Duodenal mucosa (tissue), 2 donors: ENCODE measurements around the gene PPM1N.
A peak's percentile ranks its signal among the peaks of the same experiment; 100 is the strongest.

Experiments
- H3K27ac ChIP-seq: one replicate; pipeline ENCODE4 v1.7.0; 2013; ENCODE audit warnings: low read depth, low read length
- H3K27me3 ChIP-seq, 2 donors: one replicate each; pipeline ENCODE4 v1.7.0; 2013; ENCODE audit warnings: low read length in 2 of 2, control low read depth in 1 of 2; ENCODE audit not compliant: insufficient read depth in 2 of 2, control insufficient read depth in 1 of 2
- H3K36me3 ChIP-seq, 2 donors: one replicate each; pipeline ENCODE4 v1.7.0; 2013; ENCODE audit warnings: low read length in 2 of 2, control low read depth in 1 of 2; ENCODE audit not compliant: insufficient read depth in 2 of 2, control insufficient read depth in 1 of 2
- H3K4me1 ChIP-seq, 2 donors: one replicate each; pipeline ENCODE4 v1.7.0; 2013; ENCODE audit warnings: low read length in 2 of 2, control low read depth in 1 of 2; ENCODE audit not compliant: insufficient read depth in 2 of 2, control insufficient read depth in 1 of 2
- H3K4me3 ChIP-seq, 2 donors: one replicate each; pipeline ENCODE4 v1.7.0; 2013; ENCODE audit warnings: low read length in 2 of 2, low read depth in 1 of 2
- H3K9ac ChIP-seq, 2 donors: one replicate each; pipeline ENCODE4 v1.7.0; 2013; ENCODE audit warnings: low read length in 2 of 2, low read depth in 1 of 2
- H3K9me3 ChIP-seq, 2 donors: one replicate each; pipeline ENCODE4 v1.7.0; 2013; ENCODE audit warnings: low read length in 2 of 2, control low read depth in 1 of 2; ENCODE audit not compliant: control insufficient read depth in 1 of 2

The PPM1N gene

GRCh38 chr19:45462174-45462573, 36.1 kb upstream of the PPM1N start:
- H3K9me3 ChIP-seq = no peaks in the 10 kb centered on the region
- no peak overlapping the region for H3K9ac ChIP-seq

GRCh38 chr19:45463241-45463640, 35.0 kb upstream of the PPM1N start:
- H3K9ac ChIP-seq = no peak overlapping the region
- H3K36me3 ChIP-seq = no peaks in the 10 kb centered on the region
- no peak overlapping the region for H3K4me3 ChIP-seq
- H3K27ac ChIP-seq = no peak overlapping the region
- H3K9me3 ChIP-seq = no peaks in the 10 kb centered on the region
- H3K27me3 ChIP-seq = peaks cover 0 to 2% of the 10 kb centered on the region in 2 donors
- peaks cover 4 to 9% of the 10 kb centered on the region in 2 donors for H3K4me1 ChIP-seq

More at GRCh38 chr19:45462174-45462573, 36.1 kb upstream of the PPM1N start:
- no peak overlapping the region for H3K27ac ChIP-seq
- peaks cover 0 to 2% of the 10 kb centered on the region in 2 donors for H3K27me3 ChIP-seq
- no peaks in the 10 kb centered on the region for H3K36me3 ChIP-seq
- H3K4me3 ChIP-seq = no peak overlapping the region
- peaks cover 3% of the 10 kb centered on the region in 2 donors for H3K4me1 ChIP-seq

- no peak overlapping the region for H3K27ac ChIP-seq
Measured at GRCh38 chr19:45464274-45464673, 34.0 kb upstream of the PPM1N start.

GRCh38 chr19:45464852-45465441, 33.3 kb upstream of the PPM1N start:
- no peaks in the 10 kb centered on the region for H3K36me3 ChIP-seq
- no peak overlapping the region for H3K27ac ChIP-seq
- peaks cover 0 to 2% of the 10 kb centered on the region in 2 donors for H3K27me3 ChIP-seq
- H3K9me3 ChIP-seq = no peaks in the 10 kb centered on the region
- H3K9ac ChIP-seq = no peak overlapping the region
- H3K4me3 ChIP-seq = no peak overlapping the region
- H3K4me1 ChIP-seq = peaks cover 6 to 17% of the 10 kb centered on the region in 2 donors

More at GRCh38 chr19:45464274-45464673, 34.0 kb upstream of the PPM1N start:
- H3K27me3 ChIP-seq = peaks cover 0 to 2% of the 10 kb centered on the region in 2 donors
- H3K9ac ChIP-seq = no peak overlapping the region
- no peaks in the 10 kb centered on the region for H3K36me3 ChIP-seq
- H3K4me3 ChIP-seq = no peak overlapping the region
- H3K9me3 ChIP-seq = no peaks in the 10 kb centered on the region
- peaks cover 4 to 12% of the 10 kb centered on the region in 2 donors for H3K4me1 ChIP-seq

GRCh38 chr19:45467115-45467455, 31.2 kb upstream of the PPM1N start:
- Histone ChIP-seq H3K36me3 (no peaks in the 10 kb centered on the region), H3K4me1 (peaks cover 11 to 26% of the 10 kb centered on the region in 2 donors), H3K27me3 (no peaks in the 10 kb centered on the region), H3K27ac (no peak overlapping the region), H3K9me3 (no peaks in the 10 kb centered on the region), H3K4me3 (peak overlapping the region; percentile 73 to 87), H3K9ac (peak overlapping the region; percentile 85 to 90)

- no peaks in the 10 kb centered on the region for H3K9me3 ChIP-seq
- H3K27me3 ChIP-seq = no peaks in the 10 kb centered on the region
- H3K36me3 ChIP-seq = no peaks in the 10 kb centered on the region
- H3K27ac ChIP-seq = peak within 1 kb of the TSS; percentile 95
- H3K9ac ChIP-seq = peak within 1 kb of the TSS; percentile 85 to 90
- H3K4me3 ChIP-seq = peak within 1 kb of the TSS; percentile 87 to 93
- H3K4me1 ChIP-seq = peaks cover 11 to 26% of the 10 kb centered on the region in 2 donors
Measured at GRCh38 chr19:45467456-45468158, 30.6 kb upstream of the PPM1N start, which contains the start of gene FOSB. Gene FOSB (plus strand): TSS chr19:45467996. CDS start chr19:45468587, 591 bp downstream.

GRCh38 chr19:45468159-45468651, 30.0 kb upstream of the PPM1N start:
- Histone ChIP-seq H3K36me3 (no peaks in the 10 kb centered on the region), H3K27me3 (peaks cover 0 to 5% of the 10 kb centered on the region in 2 donors), H3K9ac (peak overlapping the region; percentile 82 to 90), H3K4me1 (peaks cover 11 to 26% of the 10 kb centered on the region in 2 donors), H3K27ac (peak overlapping the region; percentile 95), H3K4me3 (peak overlapping the region; percentile 87 to 93), H3K9me3 (no peaks in the 10 kb centered on the region)

- no peaks in the 10 kb centered on the region for H3K9me3 ChIP-seq
- peaks cover 11 to 26% of the 10 kb centered on the region in 2 donors for H3K4me1 ChIP-seq
- no peaks in the 10 kb centered on the region for H3K36me3 ChIP-seq
- peak overlapping the region; percentile 82 to 90 for H3K9ac ChIP-seq
- peak overlapping the region; percentile 87 to 93 for H3K4me3 ChIP-seq
- H3K27ac ChIP-seq = peak overlapping the region; percentile 95
- peaks cover 0 to 7% of the 10 kb centered on the region in 2 donors for H3K27me3 ChIP-seq
Measured at GRCh38 chr19:45468803-45469131, 29.5 kb upstream of the PPM1N start.

- Histone ChIP-seq H3K9ac (peak overlapping the region; percentile 90 to 97), H3K27me3 (peaks cover 0 to 7% of the 10 kb centered on the region in 2 donors), H3K36me3 (no peaks in the 10 kb centered on the region), H3K9me3 (no peaks in the 10 kb centered on the region), H3K4me1 (peaks cover 11 to 26% of the 10 kb centered on the region in 2 donors), H3K27ac (peak overlapping the region; percentile 95), H3K4me3 (peak overlapping the region; percentile 87 to 93)
Measured at GRCh38 chr19:45469132-45469944, 28.9 kb upstream of the PPM1N start.
